ENCODE measurements around the gene UFSP2.
A peak's percentile ranks its signal among the peaks of the same experiment; 100 is the strongest.

The UFSP2 gene

DNA sequence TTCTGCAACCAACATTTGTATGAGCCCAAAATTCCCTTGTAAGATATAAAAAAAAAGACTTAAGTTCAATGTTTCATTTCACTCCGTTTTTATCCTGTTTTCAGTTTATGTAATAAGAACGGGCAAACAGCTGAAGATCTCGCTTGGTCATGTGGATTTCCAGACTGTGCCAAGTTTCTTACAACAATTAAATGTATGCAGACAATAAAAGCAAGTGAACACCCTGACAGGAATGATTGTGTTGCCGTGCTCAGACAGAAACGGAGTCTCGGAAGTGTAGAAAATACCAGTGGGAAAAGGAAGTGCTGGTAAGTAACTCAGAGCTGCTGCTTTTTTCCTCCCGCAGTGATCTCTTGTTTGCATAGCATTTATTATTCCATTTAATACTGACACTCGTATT, 26.3 kb downstream of the UFSP2 start:
- no peak for DNase-seq (ENCODE audit: low spot score)
- TF ChIP-seq, protein P1, sequence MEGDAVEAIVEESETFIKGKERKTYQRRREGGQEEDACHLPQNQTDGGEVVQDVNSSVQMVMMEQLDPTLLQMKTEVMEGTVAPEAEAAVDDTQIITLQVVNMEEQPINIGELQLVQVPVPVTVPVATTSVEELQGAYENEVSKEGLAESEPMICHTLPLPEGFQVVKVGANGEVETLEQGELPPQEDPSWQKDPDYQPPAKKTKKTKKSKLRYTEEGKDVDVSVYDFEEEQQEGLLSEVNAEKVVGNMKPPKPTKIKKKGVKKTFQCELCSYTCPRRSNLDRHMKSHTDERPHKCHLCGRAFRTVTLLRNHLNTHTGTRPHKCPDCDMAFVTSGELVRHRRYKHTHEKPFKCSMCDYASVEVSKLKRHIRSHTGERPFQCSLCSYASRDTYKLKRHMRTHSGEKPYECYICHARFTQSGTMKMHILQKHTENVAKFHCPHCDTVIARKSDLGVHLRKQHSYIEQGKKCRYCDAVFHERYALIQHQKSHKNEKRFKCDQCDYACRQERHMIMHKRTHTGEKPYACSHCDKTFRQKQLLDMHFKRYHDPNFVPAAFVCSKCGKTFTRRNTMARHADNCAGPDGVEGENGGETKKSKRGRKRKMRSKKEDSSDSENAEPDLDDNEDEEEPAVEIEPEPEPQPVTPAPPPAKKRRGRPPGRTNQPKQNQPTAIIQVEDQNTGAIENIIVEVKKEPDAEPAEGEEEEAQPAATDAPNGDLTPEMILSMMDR (IDR thresholded peaks at IDR 0.05; ENCODE audit: borderline replicate concordance, control extremely low read depth, extremely low read depth, insufficient read depth, missing control alignments): no peak
- in situ Hi-C loops (cut with MboI; ENCODE audit: low sequenced_read_pairs, unreplicated experiment): no loop called here

DNA sequence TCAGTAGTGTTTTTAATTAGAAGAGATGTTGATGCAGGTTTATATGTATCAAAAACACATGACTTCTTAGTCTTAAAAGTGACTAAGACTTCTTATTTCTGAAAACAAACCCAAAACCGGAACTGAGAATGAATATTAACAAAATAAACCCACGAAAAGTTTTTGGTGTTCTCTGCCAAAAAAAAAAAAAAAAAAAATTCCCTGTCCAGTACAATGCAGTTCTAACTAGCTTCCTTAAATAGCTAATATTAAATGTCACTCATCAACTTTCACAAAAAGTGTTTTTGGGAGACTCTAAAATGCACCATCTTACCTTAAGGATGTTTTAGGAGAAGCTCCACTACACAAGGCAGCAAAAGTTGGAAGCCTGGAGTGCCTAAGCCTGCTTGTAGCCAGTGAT, 27.1 kb downstream of the UFSP2 start:
- DNase-seq (ENCODE audit: low spot score): no peak
- TF ChIP-seq, protein P1 (IDR thresholded peaks at IDR 0.05; ENCODE audit: borderline replicate concordance, control extremely low read depth, extremely low read depth, insufficient read depth, missing control alignments): no peak
- in situ Hi-C loops (cut with MboI; ENCODE audit: low sequenced_read_pairs, unreplicated experiment): no loop called here

DNA sequence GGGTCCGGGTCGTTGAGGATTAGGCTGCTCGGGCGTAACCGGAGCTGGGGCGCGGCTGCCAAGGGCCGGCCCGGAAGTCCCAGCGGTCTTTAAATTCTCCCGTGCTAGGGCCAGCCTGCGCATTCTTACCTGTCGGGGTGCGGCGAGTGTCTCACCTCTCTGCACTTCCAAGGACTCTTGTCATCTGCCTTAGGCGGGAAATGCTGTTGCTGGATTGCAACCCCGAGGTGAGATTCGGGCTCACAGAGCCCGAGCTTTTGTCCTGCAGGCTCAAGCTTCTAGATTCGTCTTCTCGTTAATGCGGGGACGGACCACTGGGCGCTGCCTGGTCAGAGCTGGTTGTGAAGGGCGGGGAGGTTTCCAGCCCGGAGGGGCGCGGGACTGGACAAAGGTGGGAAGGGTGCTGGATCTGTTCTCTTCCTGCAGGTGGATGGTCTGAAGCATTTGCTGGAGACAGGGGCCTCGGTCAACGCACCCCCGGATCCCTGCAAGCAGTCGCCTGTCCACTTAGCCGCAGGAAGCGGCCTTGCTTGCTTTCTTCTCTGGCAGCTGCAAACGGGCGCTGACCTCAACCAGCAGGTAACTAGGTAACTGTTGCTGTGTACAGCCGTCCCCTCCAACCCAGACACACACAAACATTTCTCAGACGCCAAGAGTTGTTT, 28.9 kb downstream of the UFSP2 start, which contains the start of gene ANKRD37:
Gene ANKRD37, plus strand, starts transcription at position 118 of the 662 bp plus-strand sequence. Its CDS starts 83 bp downstream, at position 201.
- TF ChIP-seq, protein P1 (IDR thresholded peaks at IDR 0.05; ENCODE audit: borderline replicate concordance, control extremely low read depth, extremely low read depth, insufficient read depth, missing control alignments): no peak
- in situ Hi-C loops (cut with MboI; ENCODE audit: low sequenced_read_pairs, unreplicated experiment): no loop called here
- no peak for DNase-seq (ENCODE audit: low spot score)

- peak; percentile 99 for DNase-seq (ENCODE audit: low spot score)
- in situ Hi-C loops (cut with MboI; ENCODE audit: low sequenced_read_pairs, unreplicated experiment): no loop called here
- TF ChIP-seq, protein P1 (IDR thresholded peaks at IDR 0.05; ENCODE audit: borderline replicate concordance, control extremely low read depth, extremely low read depth, insufficient read depth, missing control alignments): no peak
These were observed 29.6 kb downstream of the UFSP2 start for GRCh38 chr4:185395956-185396723.

GRCh38 chr4:185395238-185395955, 30.4 kb downstream of the UFSP2 start, which contains the start of gene LRP2BP:
LRP2BP (minus strand) TSS chr4:185395924; CDS start chr4:185378186, 17,738 bp downstream.
- TF ChIP-seq, protein P1 (IDR thresholded peaks at IDR 0.05; ENCODE audit: borderline replicate concordance, control extremely low read depth, extremely low read depth, insufficient read depth, missing control alignments): no peak
- in situ Hi-C loops (cut with MboI; ENCODE audit: low sequenced_read_pairs, unreplicated experiment): no loop called here
- peak; percentile 41 for DNase-seq (ENCODE audit: low spot score)

DNA sequence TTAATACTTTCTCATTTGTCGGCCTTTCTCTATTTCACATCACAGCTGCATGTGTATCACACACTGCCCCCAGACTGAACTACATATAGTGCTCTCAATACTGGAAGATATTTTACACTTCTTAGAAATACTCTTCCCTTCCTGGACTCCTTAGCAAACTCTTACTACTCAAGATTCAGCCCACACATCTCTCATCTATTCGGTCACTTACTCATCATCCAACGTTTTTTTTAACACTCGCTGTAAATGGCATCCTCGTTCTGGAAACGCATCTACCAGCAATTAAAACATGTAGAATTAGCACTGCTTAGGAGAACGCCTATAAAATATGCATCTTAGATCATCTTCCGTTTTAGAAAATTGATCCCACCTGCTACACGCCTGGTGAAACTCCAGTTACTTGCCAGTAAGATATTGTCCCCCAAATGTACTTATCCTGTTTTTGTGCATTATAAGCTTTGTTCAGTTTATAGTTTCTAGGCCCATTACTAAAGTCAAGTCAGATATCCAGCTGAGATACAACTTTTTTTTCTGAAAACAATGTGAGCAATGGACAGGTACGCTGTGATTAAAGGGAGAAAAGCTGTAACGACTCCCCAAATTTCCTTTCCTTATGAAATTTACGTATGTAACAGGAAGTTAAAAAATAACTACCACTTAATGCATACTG, 31.1 kb downstream of the UFSP2 start:
- in situ Hi-C loops (cut with MboI; ENCODE audit: low sequenced_read_pairs, unreplicated experiment): no loop called here
- no peak for DNase-seq (ENCODE audit: low spot score)
- TF ChIP-seq, protein P1 (IDR thresholded peaks at IDR 0.05; ENCODE audit: borderline replicate concordance, control extremely low read depth, extremely low read depth, insufficient read depth, missing control alignments): no peak
